ENCODE data around the gene HMHB1. TPM values are rescaled to one million over a fixed set of nuclear protein-coding genes. Genes with fewer than 3 reads are reported as not detected.

The HMHB1 gene
- total RNA-seq, 1 experiment from 2014 or later, result not detected

- Mint-ChIP-seq H3K36me3 (ENCODE audit: insufficient read depth in 1 of 3, low read depth in 3 of 3) (no peaks in the 10 kb centered on the region), H3K4me1 (peaks cover 7 to 9% of the 10 kb centered on the region in 2 experiments), H3K27me3 (ENCODE audit: low read depth) (no peaks in the 10 kb centered on the region), H3K9me3 (no peaks in the 10 kb centered on the region), H3K27ac (no peak overlapping the region), H3K4me3 (no peak overlapping the region)
- no peak overlapping the region for H3K4me2 ChIP-seq (ENCODE audit: insufficient read depth, insufficient read length, low read length)
- no peak overlapping the region for H2AK5ac ChIP-seq (ENCODE audit: insufficient read length, low read length)
- no peak overlapping the region for H2BK20ac ChIP-seq (ENCODE audit: low read depth, low read length, poor library complexity, severe bottlenecking)
- H3K79me2 ChIP-seq (ENCODE audit: insufficient read depth, low read length), result no peaks in the 10 kb centered on the region
- H3K18ac ChIP-seq (ENCODE audit: insufficient read length, low read depth, low read length), result no peak overlapping the region
- no peak for DNase-seq
- no CpG with 5 or more reads among the region's 2 CpGs for whole genome bisulfite sequencing (ENCODE audit: extremely low coverage, insufficient read length, low lambda C conversion rate)
- no peak for TF ChIP-seq CTCF (conservative IDR thresholded peaks at IDR 0.05)
- no peak overlapping the region for H4K91ac ChIP-seq (ENCODE audit: insufficient read length, low read depth, low read length)
- no peak overlapping the region for H2BK15ac ChIP-seq (ENCODE audit: low read depth, low read length)
- H3K9me3 ChIP-seq (ENCODE audit: control insufficient read depth, low read depth, low read length), result no peaks in the 10 kb centered on the region
- H3K4me1 ChIP-seq (ENCODE audit: insufficient read depth, low read length), result no peaks in the 10 kb centered on the region
- no peak overlapping the region for H4K8ac ChIP-seq (replicated peaks; ENCODE audit: insufficient read length, low read depth, low read length)
- no peak overlapping the region for H3K4ac ChIP-seq (ENCODE audit: low read depth, low read length)
- no peak overlapping the region for H2BK120ac ChIP-seq (ENCODE audit: low read depth, low read length, poor library complexity, severe bottlenecking)
- no peak overlapping the region for H3K9ac ChIP-seq (ENCODE audit: extremely low read depth, insufficient read length, low read length)
- no peaks in the 10 kb centered on the region for H3K79me1 ChIP-seq (ENCODE audit: insufficient read depth, low read depth, low read length, poor library complexity, severe bottlenecking)
- H3K14ac ChIP-seq (ENCODE audit: insufficient read depth, low read length), result no peak overlapping the region
- no peak overlapping the region for H4K5ac ChIP-seq (ENCODE audit: insufficient read length, low read depth, low read length)
- H3K27me3 ChIP-seq (ENCODE audit: insufficient read depth, low read length), result no peaks in the 10 kb centered on the region
- H3K27ac ChIP-seq (ENCODE audit: insufficient read length, low read depth, low read length), result no peak overlapping the region
- H3K23me2 ChIP-seq (ENCODE audit: insufficient read length, low read depth, low read length, poor library complexity, severe bottlenecking), result no peaks in the 10 kb centered on the region
- H2AFZ ChIP-seq (ENCODE audit: low read length), result no peak overlapping the region
- no peak overlapping the region for H3K56ac ChIP-seq (ENCODE audit: insufficient read length, low read depth, low read length)
- no peak overlapping the region for H3K23ac ChIP-seq (ENCODE audit: insufficient read length, low read depth, low read length)
- H4K20me1 ChIP-seq (ENCODE audit: control insufficient read depth, insufficient read depth, insufficient read length), result no peaks in the 10 kb centered on the region
- H3T11ph ChIP-seq (ENCODE audit: low read length), result no peak overlapping the region
- no peak overlapping the region for H2BK12ac ChIP-seq (ENCODE audit: insufficient read length, low read depth, low read length)
- H2BK5ac ChIP-seq (ENCODE audit: insufficient read length, low read length), result no peak overlapping the region
Observed at GRCh38 chr5:143842920-143843319, 31.0 kb downstream of the HMHB1 start.

Measured in H9 (cell line).